GM23338 (cell line): ENCODE measurements around the gene NTN3. TPM values are rescaled to one million over a fixed set of nuclear protein-coding genes. Genes with fewer than 3 reads are reported as not detected.

Experiments used
- ATAC-seq: fragments of 200-7000 bp; cut with Tn5 transposase; 3 replicates; pipeline ENCODE4 v1.9.1; 2020
- DNase-seq: peaks from one replicate; pipeline ENCODE4 v3.0.0-alpha.2; 2015; ENCODE audit warnings: low spot score
- H2AFZ ChIP-seq: fragments of 200-600 bp; sonication (generic); 2 replicates; pipeline ENCODE4 v1.8.0; 2016; ENCODE audit warnings: antibody characterized with exemption, mild to moderate bottlenecking, moderate library complexity
- H3F3A ChIP-seq: fragments of 200-600 bp; sonication (generic); replicated peaks from 2 replicates; pipeline ENCODE4 v1.8.0; 2017; ENCODE audit warnings: antibody characterized with exemption, mixed run types, low read depth
- H3K27ac ChIP-seq: fragments of 200-600 bp; sonication (generic); 2 replicates; pipeline ENCODE4 v1.6.1; 2016; ENCODE audit warnings: low read depth
- H3K27me3 ChIP-seq: fragments of 200-600 bp; sonication (generic); 2 replicates; pipeline ENCODE4 v1.8.0; 2016; ENCODE audit warnings: mild to moderate bottlenecking, mixed run types, moderate library complexity; ENCODE audit not compliant: insufficient read depth
- H3K36me3 ChIP-seq: fragments of 200-600 bp; sonication (generic); 2 replicates; pipeline ENCODE4 v1.8.0; 2016; ENCODE audit warnings: mild to moderate bottlenecking; ENCODE audit not compliant: insufficient read depth
- H3K4me1 ChIP-seq: fragments of 200-600 bp; sonication (generic); 2 replicates; pipeline ENCODE4 v1.8.0; 2016; ENCODE audit warnings: mild to moderate bottlenecking, moderate library complexity; ENCODE audit not compliant: insufficient read depth
- H3K4me2 ChIP-seq: fragments of 200-600 bp; sonication (generic); 2 replicates; pipeline ENCODE4 v1.7.1; 2017; ENCODE audit warnings: mixed run types
- H3K4me3 ChIP-seq: fragments of 200-600 bp; sonication (generic); 2 replicates; pipeline ENCODE4 v1.6.1; 2016; ENCODE audit warnings: mixed run types
- H3K79me2 ChIP-seq: fragments of 200-600 bp; sonication (generic); replicated peaks from 2 replicates; pipeline ENCODE4 v1.8.0; 2017; ENCODE audit warnings: mild to moderate bottlenecking; ENCODE audit not compliant: insufficient read depth
- H3K9me2 ChIP-seq: fragments of 200-600 bp; sonication (generic); 2 replicates; pipeline ENCODE4 v1.8.0; 2017; ENCODE audit not compliant: insufficient read depth
- H4K20me1 ChIP-seq: fragments of 200-600 bp; sonication (generic); replicated peaks from 2 replicates; pipeline ENCODE4 v1.8.0; 2017; ENCODE audit warnings: mild to moderate bottlenecking; ENCODE audit not compliant: insufficient read depth
- H3K27ac Mint-ChIP-seq: 2 replicates; pipeline ENCODE4 v1.8.0; 2020; ENCODE audit warnings: inconsistent platforms, mild to moderate bottlenecking, moderate library complexity, mixed read lengths
- H3K27me3 Mint-ChIP-seq: 3 replicates; pipeline ENCODE4 v1.8.0; 2022; ENCODE audit warnings: low read depth, mild to moderate bottlenecking, moderate library complexity, mixed read lengths, inconsistent platforms; ENCODE audit not compliant: insufficient read depth, poor library complexity
- H3K36me3 Mint-ChIP-seq: 3 replicates; pipeline ENCODE4 v1.8.0; 2021; ENCODE audit warnings: low read depth, mild to moderate bottlenecking, inconsistent platforms, moderate library complexity, mixed read lengths
- H3K4me1 Mint-ChIP-seq: 3 replicates; pipeline ENCODE4 v1.8.0; 2020; ENCODE audit warnings: mild to moderate bottlenecking, inconsistent platforms, mixed read lengths
- H3K4me3 Mint-ChIP-seq: 3 replicates; pipeline ENCODE4 v1.8.0; 2021; ENCODE audit warnings: moderate library complexity, mild to moderate bottlenecking, inconsistent platforms, mixed read lengths
- H3K9me3 Mint-ChIP-seq: 3 replicates; pipeline ENCODE4 v1.8.0; 2020; ENCODE audit warnings: moderate library complexity, mild to moderate bottlenecking, inconsistent platforms, mixed read lengths
- CREB1 ChIP-seq: fragments of 250-450 bp; sonication (Bioruptor Pico); IDR thresholded peaks from 2 replicates; pipeline ENCODE4 v1.5.0; 2020; ENCODE audit warnings: low read depth, mild to moderate bottlenecking, moderate library complexity
- EZH2 ChIP-seq: fragments of 200-600 bp; sonication (generic); IDR thresholded peaks from one replicate; pipeline ENCODE4 v1.8.0; 2017; ENCODE audit warnings: antibody characterized with exemption, mild to moderate bottlenecking, low read depth; ENCODE audit not compliant: unreplicated experiment
- EZH2phosphoT487 ChIP-seq: fragments of 200-600 bp; sonication (generic); IDR thresholded peaks from one replicate; pipeline ENCODE4 v1.8.1; 2018; ENCODE audit warnings: antibody characterized with exemption; ENCODE audit not compliant: unreplicated experiment
- JUNB ChIP-seq: IDR thresholded peaks from one replicate; pipeline ENCODE4 v1.6.1; 2016; ENCODE audit warnings: antibody characterized with exemption; ENCODE audit not compliant: unreplicated experiment
- NANOG ChIP-seq: IDR thresholded peaks from 2 replicates; pipeline ENCODE4 v1.6.1; 2016; ENCODE audit warnings: antibody characterized with exemption, borderline replicate concordance
- POLR2AphosphoS5 ChIP-seq: IDR thresholded peaks from 2 replicates; pipeline ENCODE4 v1.6.1; 2016; ENCODE audit warnings: antibody characterized with exemption, low read depth
- STAT1 ChIP-seq: IDR thresholded peaks from one replicate; pipeline ENCODE4 v1.6.1; 2016; ENCODE audit warnings: antibody characterized with exemption; ENCODE audit not compliant: unreplicated experiment
- ZNF114 ChIP-seq: fragments of 250-450 bp; sonication (Bioruptor Pico); IDR thresholded peaks from 2 replicates; pipeline ENCODE4 v1.5.0; 2020; ENCODE audit warnings: mild to moderate bottlenecking, moderate library complexity
- polyA plus RNA-seq: library from polyadenylated mRNA; unstranded; fragments of >200 nt; fragmentation: Nextera tagmentation; extraction: Ambion mirVana; gene quantifications from 2 replicates; pipeline ENCODE4 v1.2.1, GENCODE V29; 2016
- total RNA-seq: library from RNA; depleted of rRNA; stranded (reverse); fragments of >200 nt; shearing (Covaris generic); gene quantifications from 2 replicates; pipeline ENCODE4 v1.2.3, GENCODE V29; 2014
- TF ChIP-seq, protein P1 (sequence below): IDR thresholded peaks from 2 replicates; pipeline ENCODE4 v1.6.1; 2016; ENCODE audit warnings: antibody characterized with exemption
- TF ChIP-seq, protein P2 (sequence below), 2 experiments: fragments of 200-600 bp in 1 of 2; sonication (generic) in 1 of 2; conservative IDR thresholded peaks; 2 replicates each; pipeline versions ENCODE4 v1.5.1 to v1.6.1; 2016 to 2017; ENCODE audit warnings: antibody characterized with exemption in 2 of 2, low read depth in 2 of 2, mild to moderate bottlenecking in 2 of 2, moderate library complexity in 1 of 2
- TF ChIP-seq, protein P3 (sequence below): IDR thresholded peaks from one replicate; pipeline ENCODE4 v1.6.1; 2018; ENCODE audit warnings: antibody characterized with exemption; ENCODE audit not compliant: unreplicated experiment

The NTN3 gene
- total and polyA plus RNA-seq, 2 experiments from 2014 or later: 0.10 to 1.7 TPM

DNA sequence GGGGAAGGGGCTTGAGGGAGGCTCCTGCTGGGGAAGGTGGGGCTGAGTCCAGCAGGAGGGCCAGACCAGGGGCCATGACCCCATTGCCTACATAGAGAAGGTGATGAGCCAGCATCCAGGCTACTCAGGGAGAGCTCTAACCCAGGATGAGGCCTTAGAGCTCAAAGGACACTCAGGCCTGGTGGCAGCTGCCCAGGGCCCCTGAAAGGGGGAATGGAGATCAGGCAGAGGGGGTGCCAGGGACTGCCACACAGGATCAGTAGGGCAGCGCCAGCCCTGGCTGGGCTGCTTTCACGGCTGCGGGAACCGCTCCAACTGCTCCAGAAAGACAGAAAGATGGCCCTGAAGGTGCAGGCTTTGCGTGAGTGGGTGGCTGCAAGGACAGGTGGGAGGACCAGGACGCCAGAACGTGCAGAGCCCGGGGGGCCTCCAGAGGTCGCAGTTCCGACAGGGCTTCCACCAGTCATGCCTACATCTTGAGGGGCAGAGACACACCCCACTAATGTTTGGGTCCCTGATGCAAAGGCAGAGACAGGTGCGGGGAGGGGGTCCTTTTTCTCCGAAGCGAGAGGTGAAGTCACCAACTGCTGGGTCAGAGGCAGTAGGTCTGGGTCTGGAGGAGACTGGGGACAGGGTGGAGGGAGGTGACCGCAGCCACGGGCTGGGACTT is 41.8 kb downstream of the NTN3 start:
- H4K20me1 ChIP-seq: peaks cover 29% of the 10 kb centered on the region
- Mint-ChIP-seq H3K27ac (peak overlapping the region; percentile 96), H3K4me3 (peak overlapping the region; percentile 84), H3K4me1 (peaks cover 49% of the 10 kb centered on the region), H3K9me3 (no peaks in the 10 kb centered on the region; the same call in 1 of the 3 replicates), H3K27me3 (peaks cover 39% of the 10 kb centered on the region), H3K36me3 (peaks cover 10% of the 10 kb centered on the region; the same call in 2 of the 3 replicates)
- H3K4me3 ChIP-seq: peak overlapping the region; percentile 91
- H3K9me2 ChIP-seq: no peaks in the 10 kb centered on the region
- no peak for TF ChIP-seq EZH2
- TF ChIP-seq POLR2AphosphoS5: no peak
- TF ChIP-seq, protein P1, sequence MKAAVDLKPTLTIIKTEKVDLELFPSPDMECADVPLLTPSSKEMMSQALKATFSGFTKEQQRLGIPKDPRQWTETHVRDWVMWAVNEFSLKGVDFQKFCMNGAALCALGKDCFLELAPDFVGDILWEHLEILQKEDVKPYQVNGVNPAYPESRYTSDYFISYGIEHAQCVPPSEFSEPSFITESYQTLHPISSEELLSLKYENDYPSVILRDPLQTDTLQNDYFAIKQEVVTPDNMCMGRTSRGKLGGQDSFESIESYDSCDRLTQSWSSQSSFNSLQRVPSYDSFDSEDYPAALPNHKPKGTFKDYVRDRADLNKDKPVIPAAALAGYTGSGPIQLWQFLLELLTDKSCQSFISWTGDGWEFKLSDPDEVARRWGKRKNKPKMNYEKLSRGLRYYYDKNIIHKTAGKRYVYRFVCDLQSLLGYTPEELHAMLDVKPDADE: no peak
- no peak for TF ChIP-seq JUNB
- TF ChIP-seq ZNF114: no peak
- TF ChIP-seq EZH2phosphoT487: no peak
- TF ChIP-seq, protein P2, sequence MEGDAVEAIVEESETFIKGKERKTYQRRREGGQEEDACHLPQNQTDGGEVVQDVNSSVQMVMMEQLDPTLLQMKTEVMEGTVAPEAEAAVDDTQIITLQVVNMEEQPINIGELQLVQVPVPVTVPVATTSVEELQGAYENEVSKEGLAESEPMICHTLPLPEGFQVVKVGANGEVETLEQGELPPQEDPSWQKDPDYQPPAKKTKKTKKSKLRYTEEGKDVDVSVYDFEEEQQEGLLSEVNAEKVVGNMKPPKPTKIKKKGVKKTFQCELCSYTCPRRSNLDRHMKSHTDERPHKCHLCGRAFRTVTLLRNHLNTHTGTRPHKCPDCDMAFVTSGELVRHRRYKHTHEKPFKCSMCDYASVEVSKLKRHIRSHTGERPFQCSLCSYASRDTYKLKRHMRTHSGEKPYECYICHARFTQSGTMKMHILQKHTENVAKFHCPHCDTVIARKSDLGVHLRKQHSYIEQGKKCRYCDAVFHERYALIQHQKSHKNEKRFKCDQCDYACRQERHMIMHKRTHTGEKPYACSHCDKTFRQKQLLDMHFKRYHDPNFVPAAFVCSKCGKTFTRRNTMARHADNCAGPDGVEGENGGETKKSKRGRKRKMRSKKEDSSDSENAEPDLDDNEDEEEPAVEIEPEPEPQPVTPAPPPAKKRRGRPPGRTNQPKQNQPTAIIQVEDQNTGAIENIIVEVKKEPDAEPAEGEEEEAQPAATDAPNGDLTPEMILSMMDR (conservative IDR thresholded peaks at IDR 0.05; ENCODE audit: low read depth in 2 of 2): peak; percentile 59 to 65
- TF ChIP-seq NANOG: no peak
- H3K4me2 ChIP-seq: peak overlapping the region; percentile 92
- peaks cover 35% of the 10 kb centered on the region for H3K79me2 ChIP-seq
- H2AFZ ChIP-seq: peak overlapping the region; percentile 88; the same call in 1 of the 2 replicates
- peak overlapping the region; percentile 96 for H3K27ac ChIP-seq
- peaks cover 22% of the 10 kb centered on the region; the same call in 1 of the 2 replicates for H3K4me1 ChIP-seq
- H3F3A ChIP-seq: 0 out of 2 replicates have a peak, but pooled peaks cover 11% of the 10 kb centered on the region
- no peaks in the 10 kb centered on the region for H3K36me3 ChIP-seq
- ATAC-seq: peak; percentile 51
- peak; percentile 76 for DNase-seq
- H3K27me3 ChIP-seq: no peaks in the 10 kb centered on the region

DNA sequence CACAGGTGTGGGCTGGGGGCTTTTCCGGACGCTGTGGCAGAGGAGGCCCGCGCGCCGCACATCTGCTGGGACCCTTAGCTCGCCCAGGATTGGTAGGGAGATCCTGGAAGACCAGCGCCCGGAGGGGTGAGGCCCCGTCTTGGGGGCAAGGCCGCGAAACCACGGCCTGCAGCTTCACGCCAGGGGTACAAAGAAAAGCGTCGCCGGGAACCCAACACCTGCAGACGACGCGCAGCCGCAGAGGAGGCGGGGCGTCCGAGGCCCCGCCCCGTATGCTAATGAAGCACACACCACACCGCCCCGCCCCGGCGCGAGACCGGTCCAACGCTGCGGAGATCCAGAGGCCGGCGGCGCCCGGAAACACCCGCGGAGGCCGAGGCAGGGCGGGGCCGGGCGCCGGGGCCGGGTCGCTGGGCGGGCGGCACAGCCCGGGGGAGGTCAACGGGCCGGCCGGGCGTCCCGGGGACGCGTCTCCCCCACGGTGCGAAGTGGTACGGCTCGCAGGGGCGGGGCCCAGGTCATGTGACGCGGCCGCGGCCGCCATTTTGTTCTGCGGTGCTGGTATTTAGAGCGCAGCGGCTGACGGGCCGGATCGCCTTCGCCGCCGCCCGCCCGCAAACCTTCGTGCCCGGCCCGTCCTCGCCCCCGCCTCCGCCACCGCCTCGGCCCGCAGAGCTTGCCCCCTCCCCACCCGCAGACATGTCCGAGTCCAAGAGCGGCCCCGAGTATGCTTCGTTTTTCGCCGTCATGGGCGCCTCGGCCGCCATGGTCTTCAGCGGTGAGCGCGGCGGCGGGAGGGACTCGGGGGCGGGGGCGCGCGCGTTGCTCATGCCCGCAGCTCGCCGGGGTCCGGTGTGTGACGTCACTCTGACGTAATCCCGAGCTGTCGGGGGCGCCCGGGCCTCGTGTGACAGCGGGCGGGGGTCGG is 42.6 kb downstream of the NTN3 start, which contains the start of gene ATP6V0C:
ATP6V0C (plus strand) TSS at position 548 of the 928 bp plus-strand sequence; CDS start at position 700, 152 bp downstream.
- H3K27me3 ChIP-seq: no peaks in the 10 kb centered on the region
- H3K27ac ChIP-seq: peak within 1 kb of the TSS; percentile 96
- peaks cover 22% of the 10 kb centered on the region; the same call in 1 of the 2 replicates for H3K4me1 ChIP-seq
- no peaks in the 10 kb centered on the region; the same call in 1 of the 3 replicates for H3K9me3 Mint-ChIP-seq
- H3K4me2 ChIP-seq: peak within 1 kb of the TSS; percentile 92
- peaks cover 49% of the 10 kb centered on the region for H3K4me1 Mint-ChIP-seq
- peak within 1 kb of the TSS; percentile 91 for H3K4me3 ChIP-seq
- H3K27me3 Mint-ChIP-seq: peaks cover 39% of the 10 kb centered on the region
- 0 out of 2 replicates have a peak, but pooled peaks cover 15% of the 10 kb centered on the region for H3F3A ChIP-seq
- H3K79me2 ChIP-seq: peaks cover 43% of the 10 kb centered on the region
- ATAC-seq: peak; percentile 74
- peak within 1 kb of the TSS; percentile 89 for H3K4me3 Mint-ChIP-seq
- H2AFZ ChIP-seq: peak within 1 kb of the TSS; percentile 88; the same call in 1 of the 2 replicates
- H3K9me2 ChIP-seq: no peaks in the 10 kb centered on the region
- peak within 1 kb of the TSS; percentile 97 for H3K27ac Mint-ChIP-seq
- peaks cover 10% of the 10 kb centered on the region; the same call in 2 of the 3 replicates for H3K36me3 Mint-ChIP-seq
- peaks cover 29% of the 10 kb centered on the region for H4K20me1 ChIP-seq
- no peaks in the 10 kb centered on the region for H3K36me3 ChIP-seq
- DNase-seq: peak; percentile 96
- TF ChIP-seq, protein P2 (conservative IDR thresholded peaks at IDR 0.05; ENCODE audit: low read depth in 2 of 2): no peak
- TF ChIP-seq EZH2phosphoT487 (no peak), STAT1 (no peak), ZNF114 (no peak), CREB1 (peak; percentile 97)
- TF ChIP-seq, protein P1: no peak
- TF ChIP-seq, protein P3, sequence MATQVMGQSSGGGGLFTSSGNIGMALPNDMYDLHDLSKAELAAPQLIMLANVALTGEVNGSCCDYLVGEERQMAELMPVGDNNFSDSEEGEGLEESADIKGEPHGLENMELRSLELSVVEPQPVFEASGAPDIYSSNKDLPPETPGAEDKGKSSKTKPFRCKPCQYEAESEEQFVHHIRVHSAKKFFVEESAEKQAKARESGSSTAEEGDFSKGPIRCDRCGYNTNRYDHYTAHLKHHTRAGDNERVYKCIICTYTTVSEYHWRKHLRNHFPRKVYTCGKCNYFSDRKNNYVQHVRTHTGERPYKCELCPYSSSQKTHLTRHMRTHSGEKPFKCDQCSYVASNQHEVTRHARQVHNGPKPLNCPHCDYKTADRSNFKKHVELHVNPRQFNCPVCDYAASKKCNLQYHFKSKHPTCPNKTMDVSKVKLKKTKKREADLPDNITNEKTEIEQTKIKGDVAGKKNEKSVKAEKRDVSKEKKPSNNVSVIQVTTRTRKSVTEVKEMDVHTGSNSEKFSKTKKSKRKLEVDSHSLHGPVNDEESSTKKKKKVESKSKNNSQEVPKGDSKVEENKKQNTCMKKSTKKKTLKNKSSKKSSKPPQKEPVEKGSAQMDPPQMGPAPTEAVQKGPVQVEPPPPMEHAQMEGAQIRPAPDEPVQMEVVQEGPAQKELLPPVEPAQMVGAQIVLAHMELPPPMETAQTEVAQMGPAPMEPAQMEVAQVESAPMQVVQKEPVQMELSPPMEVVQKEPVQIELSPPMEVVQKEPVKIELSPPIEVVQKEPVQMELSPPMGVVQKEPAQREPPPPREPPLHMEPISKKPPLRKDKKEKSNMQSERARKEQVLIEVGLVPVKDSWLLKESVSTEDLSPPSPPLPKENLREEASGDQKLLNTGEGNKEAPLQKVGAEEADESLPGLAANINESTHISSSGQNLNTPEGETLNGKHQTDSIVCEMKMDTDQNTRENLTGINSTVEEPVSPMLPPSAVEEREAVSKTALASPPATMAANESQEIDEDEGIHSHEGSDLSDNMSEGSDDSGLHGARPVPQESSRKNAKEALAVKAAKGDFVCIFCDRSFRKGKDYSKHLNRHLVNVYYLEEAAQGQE: no peak
